HG03097 (cell line): ENCODE data around the gene RAPGEF3.

Experiments
- ATAC-seq: cut with Tn5 transposase; IDR thresholded peaks from one replicate; pipeline ENCODE4 v1.9.1; 2021; ENCODE audit not compliant: unreplicated experiment, low FRiP score

Gene RAPGEF3

GRCh38 chr12:47744778-47745436 is 13.8 kb downstream of the RAPGEF3 start:
- ATAC-seq, result no peak

- no peak for ATAC-seq
Observed at GRCh38 chr12:47744005-47744651, 14.6 kb downstream of the RAPGEF3 start.

- no peak for ATAC-seq
Observed at GRCh38 chr12:47743311-47743860, 15.3 kb downstream of the RAPGEF3 start.

- no peak for ATAC-seq
Observed at GRCh38 chr12:47742253-47742825, 16.3 kb downstream of the RAPGEF3 start.

DNA sequence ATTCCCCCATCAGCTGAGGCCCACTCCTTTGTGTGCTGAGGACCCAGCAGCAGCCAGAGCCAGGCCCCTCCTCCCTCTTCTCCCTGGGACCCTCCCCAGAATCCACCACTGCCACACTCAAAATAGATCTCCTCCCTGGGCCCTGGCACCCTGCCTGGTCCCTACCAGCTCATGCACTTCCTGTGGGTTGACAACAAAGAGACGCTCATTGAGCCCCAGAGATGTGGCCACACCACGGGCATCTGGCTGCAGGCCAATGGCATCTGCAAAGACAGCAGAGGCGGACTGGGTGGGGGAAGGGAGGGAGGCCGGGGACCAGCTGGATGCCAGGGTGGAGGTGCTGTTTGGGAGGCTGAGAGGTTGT is 17.4 kb downstream of the RAPGEF3 start:
- no peak for ATAC-seq

DNA sequence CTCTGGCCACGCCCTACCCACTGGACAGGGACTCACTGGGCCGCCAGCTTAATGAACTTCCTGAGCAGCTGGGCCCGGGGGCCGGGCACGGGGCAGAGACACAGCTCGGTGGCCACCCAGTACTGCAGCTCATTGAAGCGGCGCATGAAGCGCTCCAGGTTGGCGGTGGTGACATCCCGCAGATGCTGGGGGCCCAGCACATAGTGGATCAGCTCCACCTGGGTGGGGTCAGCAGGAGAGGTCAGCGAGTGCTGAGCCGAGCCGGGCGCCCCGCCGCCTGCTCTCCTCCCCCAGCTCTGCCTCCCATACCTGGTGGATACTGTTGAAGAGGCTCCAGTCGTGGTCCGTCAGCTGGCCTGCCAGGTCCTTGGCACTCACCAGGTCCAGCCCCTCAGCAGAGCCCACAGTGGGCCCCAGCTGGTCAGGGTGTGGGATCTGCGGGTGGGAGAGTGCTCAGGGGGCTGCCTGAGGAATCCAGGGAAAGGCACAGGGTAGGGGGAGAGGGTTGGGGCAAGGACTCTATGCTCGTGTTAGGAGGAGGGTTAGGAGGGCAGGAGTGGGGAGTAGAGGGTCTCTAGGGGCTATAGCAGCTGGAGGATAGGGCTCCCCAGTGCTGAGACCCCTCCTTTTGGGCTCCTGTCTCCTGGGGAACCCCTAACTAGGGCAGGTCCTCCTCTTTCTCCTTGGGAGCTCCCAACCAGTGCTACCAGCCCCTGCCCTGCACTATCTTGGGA is 17.9 kb downstream of the RAPGEF3 start:
- ATAC-seq, result peak; percentile 38

- ATAC-seq, result no peak
Observed at GRCh38 chr12:47739979-47740378, 18.7 kb downstream of the RAPGEF3 start.

GRCh38 chr12:47739297-47739696 is 19.4 kb downstream of the RAPGEF3 start:
- no peak for ATAC-seq

DNA sequence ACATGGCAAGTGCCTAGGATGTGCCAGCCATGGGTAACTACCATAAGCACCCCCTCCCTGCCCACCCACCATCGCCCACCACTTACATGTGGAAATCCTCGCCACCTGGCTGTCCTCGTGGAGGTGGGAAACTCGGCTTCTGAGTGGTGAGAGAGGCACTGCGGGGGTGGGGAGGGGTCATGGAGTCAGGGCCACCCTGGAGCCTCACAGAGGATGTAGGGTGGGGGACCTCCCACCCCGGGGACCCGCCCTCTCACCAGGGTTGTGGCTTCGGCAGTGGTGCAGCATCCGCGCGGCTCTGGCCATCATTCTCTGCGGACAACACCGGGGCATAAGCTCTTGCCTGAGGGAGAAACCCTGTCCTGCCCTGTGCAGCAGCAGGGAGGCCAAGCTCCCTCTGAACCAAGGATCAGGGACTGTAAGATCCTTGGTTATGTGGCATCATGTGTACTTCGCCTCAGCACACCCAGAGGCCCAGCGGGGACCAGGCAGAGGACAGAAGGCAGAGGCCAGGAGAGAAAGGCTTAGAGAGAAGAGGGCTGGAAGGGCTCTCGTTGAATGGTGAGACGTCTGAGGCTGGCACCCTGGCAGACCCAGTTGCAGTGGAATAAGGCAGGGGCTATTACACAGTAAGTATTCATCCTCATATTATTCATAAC is 20.6 kb downstream of the RAPGEF3 start:
- no peak for ATAC-seq

- ATAC-seq, result no peak
Observed at GRCh38 chr12:47736877-47737676, 21.6 kb downstream of the RAPGEF3 start.

DNA sequence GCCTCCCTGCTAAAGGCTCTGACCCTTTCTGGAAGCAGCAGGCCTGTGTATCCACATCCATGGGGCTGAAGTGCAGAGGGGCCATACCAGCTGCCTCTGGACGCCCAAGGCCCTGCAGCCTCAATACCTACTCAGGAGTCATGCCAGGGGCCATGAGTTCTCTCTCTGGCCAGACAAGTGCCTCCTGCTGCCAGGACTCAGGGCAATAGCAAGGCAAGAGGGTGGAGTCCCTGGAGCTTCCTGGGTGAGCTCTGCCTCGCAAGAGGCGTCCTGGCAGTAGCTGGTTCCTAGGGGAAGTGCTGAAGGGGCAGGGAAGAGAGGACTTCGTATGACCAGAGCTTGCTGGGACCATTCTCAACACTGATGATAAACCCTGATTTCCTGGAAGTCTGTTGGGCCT is 22.5 kb downstream of the RAPGEF3 start:
- no peak for ATAC-seq

- ATAC-seq, result no peak
Observed at GRCh38 chr12:47735649-47736048, 23.0 kb downstream of the RAPGEF3 start.

DNA sequence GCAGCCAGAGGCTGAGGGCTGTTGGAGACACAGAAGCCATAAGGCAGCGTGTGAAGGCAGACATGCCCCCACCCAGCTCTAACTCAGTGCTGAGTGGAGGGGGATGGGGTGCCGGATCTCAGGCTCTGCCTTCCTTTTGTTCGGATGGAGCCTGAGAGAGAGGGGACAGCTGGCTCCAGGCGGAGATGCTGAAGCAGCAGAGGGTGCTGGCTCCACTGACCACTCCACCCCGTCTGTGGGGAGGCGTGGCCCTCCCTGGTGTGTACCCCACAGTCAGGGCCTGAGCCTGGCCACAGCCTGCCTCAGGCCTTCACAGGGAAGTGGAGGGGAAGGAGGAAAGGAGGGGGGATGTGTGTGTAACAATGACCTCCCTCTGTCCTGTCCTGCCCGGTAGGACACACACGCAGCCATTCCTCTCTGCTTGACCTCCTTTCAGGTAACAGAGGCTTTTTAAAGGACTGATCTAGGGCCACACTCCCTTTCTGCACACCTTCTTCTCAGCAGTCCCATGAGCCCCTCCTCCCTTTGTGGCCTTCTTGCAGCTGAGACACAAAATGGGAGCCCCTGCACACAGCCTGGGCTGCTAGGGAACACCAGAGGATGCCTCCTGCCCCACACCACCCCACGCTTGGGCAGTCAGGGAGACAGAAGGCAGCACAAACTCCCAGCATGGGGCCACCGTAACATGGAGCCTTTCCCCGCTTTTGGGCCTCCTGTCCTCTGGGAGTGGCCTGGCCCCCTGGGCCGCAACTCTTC is 23.8 kb downstream of the RAPGEF3 start:
- ATAC-seq, result no peak

- ATAC-seq, result no peak
Observed at GRCh38 chr12:47733142-47733541, 25.5 kb downstream of the RAPGEF3 start.

- ATAC-seq, result no peak
Observed at GRCh38 chr12:47732504-47732903, 26.2 kb downstream of the RAPGEF3 start.

DNA sequence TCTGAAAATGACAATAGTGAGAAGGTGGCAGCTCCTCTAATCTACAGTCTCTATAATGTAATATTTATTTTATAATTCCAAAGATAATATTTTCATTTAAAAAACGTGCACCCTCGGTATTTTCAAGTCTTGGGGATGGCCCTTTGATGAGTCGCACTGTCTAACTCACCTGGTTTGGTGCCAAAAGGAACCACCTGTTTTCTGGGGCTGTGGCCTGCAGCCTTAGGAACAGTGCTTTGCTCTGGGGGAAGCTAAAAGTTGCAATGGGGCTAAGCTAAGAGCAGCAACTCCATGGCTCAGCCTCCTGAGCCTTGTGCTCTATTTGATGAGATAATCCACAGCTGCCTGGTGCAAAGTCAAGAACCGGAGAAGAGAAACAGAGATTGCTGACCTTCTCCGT is 27.0 kb downstream of the RAPGEF3 start:
- ATAC-seq, result no peak

DNA sequence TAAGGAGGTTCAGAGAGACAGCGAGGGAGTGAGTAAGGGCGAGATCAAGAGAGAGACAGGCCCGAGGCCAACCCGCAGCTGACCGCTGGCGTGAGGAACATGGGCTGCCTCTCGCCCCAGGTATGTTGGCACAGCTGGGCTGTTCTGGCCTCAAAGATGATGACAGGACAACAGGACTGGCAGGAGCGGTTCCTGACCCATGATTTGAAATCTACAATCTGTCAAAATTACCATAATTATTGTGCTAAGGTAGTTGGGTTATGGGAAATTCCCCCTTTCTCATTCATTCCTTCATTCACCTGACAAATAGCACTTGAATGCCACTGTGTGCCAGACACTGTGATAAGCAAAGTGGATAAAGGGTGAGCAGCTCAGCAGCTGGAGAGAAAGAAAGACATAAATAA is 28.3 kb downstream of the RAPGEF3 start:
- no peak for ATAC-seq

DNA sequence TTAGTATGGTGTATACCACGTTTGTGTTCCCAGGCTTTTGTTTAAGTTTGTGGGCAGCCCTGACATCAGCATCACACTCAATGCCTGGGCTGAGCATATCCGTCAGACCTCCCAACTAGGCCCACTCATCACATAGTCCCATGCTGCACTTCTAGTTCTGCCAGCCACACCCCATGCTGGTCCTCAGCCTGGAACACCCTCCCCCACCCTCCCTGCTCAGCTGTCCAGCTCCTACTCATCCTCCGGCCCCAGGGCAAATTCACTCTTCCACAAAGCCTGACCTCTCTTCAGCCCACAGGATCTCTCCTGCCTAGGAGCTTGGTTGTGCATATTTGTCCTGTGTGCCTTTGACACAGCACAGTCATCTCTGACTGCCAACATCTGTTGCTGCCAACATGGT is 29.4 kb downstream of the RAPGEF3 start:
- no peak for ATAC-seq

DNA sequence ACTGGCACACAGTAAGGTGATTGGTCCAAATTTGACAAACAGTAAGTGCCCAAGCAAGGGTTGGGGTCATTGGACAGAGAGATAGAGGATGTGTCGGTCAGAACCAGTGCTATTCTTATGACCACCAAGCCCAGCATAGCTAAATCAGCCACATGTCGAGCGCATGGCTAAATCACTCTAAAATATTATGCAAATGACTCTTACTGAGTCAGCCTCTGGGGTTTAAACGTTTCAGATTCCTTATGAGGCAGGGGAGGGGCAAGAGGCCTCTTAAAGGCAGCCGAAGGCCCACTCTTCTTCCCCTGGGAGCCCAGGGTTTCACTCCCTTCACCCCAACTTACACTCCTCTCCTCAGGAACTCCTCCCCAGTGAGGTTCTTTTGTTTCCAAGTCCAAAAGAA is 32.8 kb downstream of the RAPGEF3 start:
- ATAC-seq, result no peak
